ENCODE measurements around the gene WDR46. TPM values are rescaled to one million over a fixed set of nuclear protein-coding genes. Genes with fewer than 3 reads are reported as not detected.
A peak's percentile ranks its signal among the peaks of the same experiment; 100 is the strongest.

The WDR46 gene
- total RNA-seq, 8 experiments from 2014 or later: 31.4 to 108 (median 50.5) TPM

GRCh38 chr6:33318426-33319073, 29.5 kb upstream of the WDR46 start:
- 30 to 100% (median 46%) methylated on average over 3 to 8 of the region's 8 CpGs for WGBS, 10 experiments
- in situ Hi-C loops (cut with MboI; ENCODE audit: low pct_unique_long_range_greater_than_20kb in 2 of 9, low sequenced_read_pairs in 9 of 9, unreplicated experiment in 9 of 9): no loop called here
- Histone ChIP-seq H3K4me1 (replicated peaks in 1 of 2) (peaks cover 14 to 20% of the 10 kb centered on the region in 2 donors), H3K27ac (peak overlapping the region in 1 of 2 donors; percentile 79), H3K4me3 (peak overlapping the region in 4 of 5 donors; percentile 43 to 59 (median 48))
- ATAC-seq (replicated peaks in 6 of 8): no peak

DNA sequence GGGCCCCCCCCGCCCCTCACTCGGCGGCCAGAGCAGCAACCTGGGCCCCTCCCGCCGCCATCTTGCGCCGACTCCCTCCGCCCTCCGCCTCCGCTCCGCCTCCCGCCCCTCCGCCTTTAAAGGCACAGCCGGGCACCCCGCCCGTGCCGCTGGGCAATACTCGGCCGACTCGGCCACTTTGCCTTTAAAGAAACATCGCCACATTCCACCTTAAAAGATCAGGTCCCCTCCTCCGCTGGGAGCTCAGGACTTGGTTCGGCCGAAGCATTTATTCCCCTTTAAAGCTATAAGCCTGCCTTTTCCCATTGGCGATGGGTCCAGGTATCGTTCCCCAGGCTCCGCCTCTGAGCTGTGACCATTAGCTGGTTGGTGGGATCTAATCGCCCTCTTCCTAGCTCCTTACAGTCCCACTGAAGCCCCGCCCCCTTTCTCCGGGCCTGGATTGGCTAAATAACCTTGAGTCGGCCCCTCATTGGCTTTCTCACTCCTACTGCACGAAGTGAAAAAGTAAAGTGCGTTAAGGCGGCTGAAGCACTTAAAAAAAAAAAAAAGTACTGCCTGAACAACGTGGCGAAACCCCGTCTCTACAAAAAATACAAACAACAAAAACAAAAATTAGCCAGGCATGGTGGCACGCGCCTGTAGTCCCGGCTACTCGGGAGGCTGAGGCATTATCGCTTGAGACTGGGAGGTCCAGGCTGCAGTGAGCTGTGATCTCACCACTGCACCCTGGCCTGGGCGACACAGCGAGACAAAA, 28.8 kb upstream of the WDR46 start, which contains the start of gene ZBTB22:
ZBTB22 (minus strand) TSS at position 76 of the 757 bp plus-strand sequence. CDS start 828 bp downstream, outside the sequence.
- 0 to 7% (median 1%) methylated on average over 2 to 25 of the region's 44 CpGs; no CpG with 5 or more reads in 1 of the 10 experiments for WGBS, 10 experiments

DNA sequence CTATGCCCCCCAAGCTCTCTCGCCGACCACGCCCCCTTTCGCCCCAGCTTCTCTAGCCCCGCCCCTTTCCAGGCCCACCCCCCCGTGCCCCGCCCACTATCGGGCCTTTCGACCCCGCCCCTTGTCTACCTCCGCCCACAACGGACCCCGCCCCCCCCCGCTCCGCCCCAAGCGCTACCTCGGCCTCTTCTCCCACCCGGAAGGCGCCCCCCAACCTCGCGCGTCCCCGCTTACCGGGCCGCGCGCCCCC, 28.3 kb upstream of the WDR46 start:
- H3K27ac ChIP-seq: peak overlapping the region in 1 of 2 donors; percentile 62

More for the DNA sequence above, 28.8 kb upstream of the WDR46 start, which contains the start of gene ZBTB22:
- peak; percentile 51 to 89 (median 85) for ATAC-seq (replicated peaks in 6 of 8)
- in situ Hi-C loops (cut with MboI; ENCODE audit: low pct_unique_long_range_greater_than_20kb in 2 of 9, low sequenced_read_pairs in 9 of 9, unreplicated experiment in 9 of 9): no loop called here
- Histone ChIP-seq H3K4me1 (replicated peaks in 1 of 2) (peaks cover 19 to 22% of the 10 kb centered on the region in 2 donors), H3K4me3 (peak within 1 kb of the TSS; percentile 27 to 59 (median 45)), H3K27ac (peak within 1 kb of the TSS; percentile 62 to 79)

GRCh38 chr6:33316603-33317418, 27.8 kb upstream of the WDR46 start:
- Histone ChIP-seq H3K4me1 (replicated peaks in 1 of 2) (peaks cover 22 to 24% of the 10 kb centered on the region in 2 donors), H3K27ac (no peak overlapping the region), H3K4me3 (peak overlapping the region; percentile 27 to 59 (median 45))
- 61 to 88% (median 78%) methylated on average over 1 to 11 of the region's 19 CpGs; no CpG with 5 or more reads in 2 of the 10 experiments for WGBS, 10 experiments
- no peak for ATAC-seq (replicated peaks in 6 of 8)
- in situ Hi-C loops (cut with MboI; ENCODE audit: low pct_unique_long_range_greater_than_20kb in 2 of 9, low sequenced_read_pairs in 9 of 9, unreplicated experiment in 9 of 9): no loop called here

More for the DNA sequence above, 28.3 kb upstream of the WDR46 start:
- in situ Hi-C loops (cut with MboI; ENCODE audit: low pct_unique_long_range_greater_than_20kb in 2 of 9, low sequenced_read_pairs in 9 of 9, unreplicated experiment in 9 of 9): no loop called here
- peak overlapping the region; percentile 27 to 59 (median 45) for H3K4me3 ChIP-seq
- no CpG with 5 or more reads among the region's 27 CpGs for WGBS, 10 experiments
- ATAC-seq (replicated peaks in 6 of 8): no peak
- peaks cover 22 to 24% of the 10 kb centered on the region in 2 donors for H3K4me1 ChIP-seq (replicated peaks in 1 of 2)

DNA sequence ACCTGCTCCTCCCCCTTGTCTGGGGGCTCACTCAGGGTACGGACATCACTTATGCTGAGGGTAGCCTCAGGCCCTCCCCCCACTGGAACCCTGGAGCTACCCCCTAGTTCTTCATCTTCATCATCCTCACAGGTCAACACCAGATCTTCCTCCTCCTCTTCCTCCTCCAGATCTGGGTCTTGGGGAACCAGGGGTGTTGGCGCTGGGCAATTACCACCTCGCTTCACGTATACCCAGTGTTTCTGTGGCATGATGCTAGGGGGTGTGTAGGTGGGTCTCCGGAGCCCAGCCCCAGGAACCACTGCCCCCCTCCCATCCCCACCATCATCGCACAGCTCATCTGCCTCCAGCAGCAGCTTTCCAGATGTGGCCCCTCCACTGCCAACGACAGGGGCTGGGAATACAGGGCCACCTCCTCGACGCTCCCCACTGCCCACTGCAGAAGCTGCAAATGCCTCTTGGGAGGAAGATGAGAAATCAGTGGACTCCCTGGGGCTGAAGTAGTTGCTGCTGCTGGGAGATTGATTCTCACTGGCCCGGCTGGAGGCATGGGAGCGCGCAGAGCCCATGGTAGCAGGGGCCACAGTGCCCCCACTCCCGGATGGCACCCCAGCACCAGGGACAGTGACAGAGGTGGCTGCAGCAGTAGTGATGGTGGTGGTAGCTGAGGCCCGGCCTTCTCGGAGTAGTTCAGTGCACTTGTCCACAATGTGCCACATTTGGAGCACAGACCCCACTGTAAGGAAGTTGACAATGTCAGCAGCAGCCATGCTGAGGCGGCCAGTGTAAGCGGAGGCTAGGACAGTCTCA, 27.0 kb upstream of the WDR46 start:
- Histone ChIP-seq H3K27ac (no peak overlapping the region), H3K4me1 (replicated peaks in 1 of 2) (peaks cover 19 to 21% of the 10 kb centered on the region in 2 donors), H3K4me3 (no peak overlapping the region)
- WGBS, 10 experiments: 67 to 100% (median 94%) methylated on average over 1 to 12 of the region's 17 CpGs; no CpG with 5 or more reads in 5 of the 10 experiments
- no peak for ATAC-seq (replicated peaks in 6 of 8)
- in situ Hi-C loops (cut with MboI; ENCODE audit: low pct_unique_long_range_greater_than_20kb in 2 of 9, low sequenced_read_pairs in 9 of 9, unreplicated experiment in 9 of 9): no loop called here

DNA sequence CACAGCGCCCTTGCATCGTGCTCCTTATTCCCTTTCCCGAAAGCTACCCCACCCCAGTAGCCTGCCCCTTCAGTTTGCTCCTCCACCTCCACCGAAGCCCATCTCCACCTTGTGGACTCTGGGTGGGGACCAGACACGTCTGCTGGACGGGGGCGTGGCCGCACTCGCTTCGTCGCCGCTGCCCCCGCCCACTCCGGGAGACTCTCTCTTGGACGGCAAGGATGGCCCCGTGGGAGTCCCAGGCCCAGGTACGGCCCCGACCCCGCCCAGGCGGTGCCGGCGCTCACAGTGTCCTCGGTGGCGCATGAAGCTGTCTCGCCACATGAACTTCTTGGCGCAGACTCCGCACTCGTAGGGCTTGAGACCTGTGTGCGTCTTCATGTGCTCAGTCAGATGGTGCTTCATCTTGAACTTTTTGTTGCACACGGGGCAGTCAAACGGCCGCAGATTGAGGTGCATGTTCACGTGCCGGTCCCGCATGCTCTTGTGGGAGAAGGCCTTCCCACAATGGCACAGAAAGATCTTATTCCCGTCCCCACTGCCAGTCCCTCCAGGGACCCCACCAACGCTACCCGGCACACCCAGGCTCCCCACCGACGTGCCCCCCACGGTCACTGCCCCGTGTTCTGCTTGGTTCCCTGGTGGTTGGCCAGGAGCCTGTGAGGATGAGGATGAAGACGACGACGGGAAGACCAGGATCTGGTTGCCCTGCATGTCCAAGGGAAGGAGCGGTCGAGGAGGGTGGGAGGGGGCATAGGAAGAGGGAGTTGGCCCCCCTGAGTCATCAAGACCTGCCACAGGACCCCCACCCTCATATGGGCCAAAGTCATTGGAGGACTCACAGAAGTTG, 26.1 kb upstream of the WDR46 start:
- H3K4me1 ChIP-seq (replicated peaks in 1 of 2): peaks cover 19 to 21% of the 10 kb centered on the region in 2 donors
- 0 to 100% (median 60%) methylated on average over 1 to 8 of the region's 47 CpGs; no CpG with 5 or more reads in 5 of the 10 experiments for WGBS, 10 experiments
- H3K4me3 ChIP-seq: peak overlapping the region in 1 of 5 donors; percentile 64
- peak in 2 of 8 experiments; percentile 0 to 14 for ATAC-seq (replicated peaks in 6 of 8)
- in situ Hi-C loops (cut with MboI; ENCODE audit: low pct_unique_long_range_greater_than_20kb in 2 of 9, low sequenced_read_pairs in 9 of 9, unreplicated experiment in 9 of 9): no loop called here
- no peak overlapping the region for H3K27ac ChIP-seq

- peak in 3 of 8 experiments; percentile 36 to 48 (median 40) for ATAC-seq (replicated peaks in 6 of 8)
- H3K27ac ChIP-seq: peak overlapping the region in 1 of 2 donors; percentile 59
- 0 to 75% (median 33%) methylated on average over 1 to 2 of the region's 10 CpGs; no CpG with 5 or more reads in 3 of the 10 experiments for WGBS, 10 experiments
- in situ Hi-C loops (cut with MboI; ENCODE audit: low pct_unique_long_range_greater_than_20kb in 2 of 9, low sequenced_read_pairs in 9 of 9, unreplicated experiment in 9 of 9): no loop called here
- peak overlapping the region in 4 of 5 donors; percentile 33 to 70 (median 52) for H3K4me3 ChIP-seq
- H3K4me1 ChIP-seq (replicated peaks in 1 of 2): peaks cover 19 to 21% of the 10 kb centered on the region in 2 donors
Observed at GRCh38 chr6:33314515-33314942, 25.5 kb upstream of the WDR46 start.

GRCh38 chr6:33313709-33314514, 24.9 kb upstream of the WDR46 start, which contains the start of gene TAPBP:
Gene TAPBP (minus strand): TSS chr6:33314078. CDS start chr6:33314041, 37 bp downstream.
- in situ Hi-C loops (cut with MboI; ENCODE audit: low pct_unique_long_range_greater_than_20kb in 2 of 9, low sequenced_read_pairs in 9 of 9, unreplicated experiment in 9 of 9): no loop called here
- Histone ChIP-seq H3K4me3 (peak within 1 kb of the TSS; percentile 30 to 70 (median 41)), H3K27ac (peak within 1 kb of the TSS in 1 of 2 donors; percentile 59), H3K4me1 (replicated peaks in 1 of 2) (peaks cover 19 to 21% of the 10 kb centered on the region in 2 donors)
- ATAC-seq (replicated peaks in 6 of 8): peak in 7 of 8 experiments; percentile 1 to 10 (median 4)
- WGBS, 10 experiments: 0 to 5% (median 0%) methylated on average over 4 to 10 of the region's 47 CpGs; no CpG with 5 or more reads in 6 of the 10 experiments

- H3K4me3 ChIP-seq: peak overlapping the region; percentile 30 to 70 (median 41)
- no peak overlapping the region for H3K27ac ChIP-seq
- H3K4me1 ChIP-seq (replicated peaks in 1 of 2): peaks cover 15 to 17% of the 10 kb centered on the region in 2 donors
- in situ Hi-C loops (cut with MboI; ENCODE audit: low pct_unique_long_range_greater_than_20kb in 2 of 9, low sequenced_read_pairs in 9 of 9, unreplicated experiment in 9 of 9): no loop called here
- ATAC-seq (replicated peaks in 6 of 8): peak; percentile 1 to 20 (median 9)
- 0 to 7% (median 0%) methylated on average over 1 to 16 of the region's 33 CpGs; no CpG with 5 or more reads in 4 of the 10 experiments for WGBS, 10 experiments
Observed at GRCh38 chr6:33313105-33313708, 24.2 kb upstream of the WDR46 start.

- Histone ChIP-seq H3K4me3 (peak overlapping the region; percentile 30 to 70 (median 41)), H3K27ac (no peak overlapping the region), H3K4me1 (replicated peaks in 1 of 2) (peaks cover 15 to 17% of the 10 kb centered on the region in 2 donors)
- peak; percentile 12 to 68 (median 44) for ATAC-seq (replicated peaks in 6 of 8)
- in situ Hi-C loops (cut with MboI; ENCODE audit: low pct_unique_long_range_greater_than_20kb in 2 of 9, low sequenced_read_pairs in 9 of 9, unreplicated experiment in 9 of 9): no loop called here
- 3 to 67% (median 9%) methylated on average over 3 to 19 of the region's 29 CpGs; no CpG with 5 or more reads in 4 of the 10 experiments for WGBS, 10 experiments
Observed at GRCh38 chr6:33312361-33313104, 23.5 kb upstream of the WDR46 start.

Data from motor neuron (in vitro differentiated cells).